ENCODE results near the gene BMP8A. TPM values are rescaled to one million over a fixed set of nuclear protein-coding genes. Genes with fewer than 3 reads are reported as not detected.

The BMP8A gene
- total and polyA plus RNA-seq, 2 of the 8 experiments (the other 6 are each of a cell fraction or from before 2014, with no cell fraction given): 0.38 to 0.43 TPM

GRCh38 chr1:39567302-39567701 lies 75.9 kb downstream of the BMP8A start (continued):
- TF ChIP-seq CHD7 (IDR thresholded peaks at IDR 0.05; ENCODE audit: insufficient replicate concordance, low read length) (no peak), CBX5 (IDR thresholded peaks at IDR 0.05; ENCODE audit: low read depth, low read length) (no peak), ASH2L (IDR thresholded peaks at IDR 0.05; ENCODE audit: low read length) (no peak), E2F6 (IDR thresholded peaks at IDR 0.05) (no peak), POU5F1 (IDR thresholded peaks at IDR 0.05; ENCODE audit: low read depth, low read length) (no peak), RNF2 (IDR thresholded peaks at IDR 0.05; ENCODE audit: borderline replicate concordance, low read depth, low read length, missing control alignments, poor library complexity, severe bottlenecking) (no peak), SUZ12 (IDR thresholded peaks at IDR 0.05; ENCODE audit: low read length) (no peak), SIRT6 (IDR thresholded peaks at IDR 0.05; ENCODE audit: low read length) (no peak), PHF8 (conservative IDR thresholded peaks at IDR 0.05; ENCODE audit: low read depth, low read length) (no peak)

Measured in H1 (cell line).